Smooth muscle cell of the brain vasculature (primary cell): ENCODE results near the gene PPFIA4.
"Not testable (repeated sequence)": the region's sequence is repeated elsewhere in the genome, so short reads cannot be mapped to it uniquely, and the experiment has no call there.

Experiments used
- DNase-seq: peaks from one replicate; pipeline ENCODE4 v3.0.0-alpha.2; 2012; ENCODE audit warnings: low read depth, low spot score

PPFIA4 gene

DNA sequence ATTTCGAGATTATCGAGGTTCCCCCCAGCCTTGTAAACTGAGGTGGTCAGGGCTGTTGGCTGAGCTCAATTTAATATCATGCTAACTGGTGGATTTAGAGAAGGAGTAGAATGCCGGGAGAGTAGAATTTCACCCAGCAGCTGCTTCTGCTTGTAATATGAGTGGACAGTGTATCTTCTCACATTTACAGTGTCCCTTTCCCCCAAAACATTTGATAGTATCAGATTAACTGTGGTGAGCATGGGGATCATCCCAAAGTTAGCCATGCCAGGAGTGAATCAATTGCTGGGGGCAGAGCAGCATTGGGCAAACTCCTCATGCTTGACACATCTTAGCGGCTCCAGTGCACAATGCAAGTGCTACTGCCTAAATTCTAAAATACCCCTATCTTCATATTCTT lies 9.2 kb upstream of the PPFIA4 start:
- DNase-seq = no peak

DNA sequence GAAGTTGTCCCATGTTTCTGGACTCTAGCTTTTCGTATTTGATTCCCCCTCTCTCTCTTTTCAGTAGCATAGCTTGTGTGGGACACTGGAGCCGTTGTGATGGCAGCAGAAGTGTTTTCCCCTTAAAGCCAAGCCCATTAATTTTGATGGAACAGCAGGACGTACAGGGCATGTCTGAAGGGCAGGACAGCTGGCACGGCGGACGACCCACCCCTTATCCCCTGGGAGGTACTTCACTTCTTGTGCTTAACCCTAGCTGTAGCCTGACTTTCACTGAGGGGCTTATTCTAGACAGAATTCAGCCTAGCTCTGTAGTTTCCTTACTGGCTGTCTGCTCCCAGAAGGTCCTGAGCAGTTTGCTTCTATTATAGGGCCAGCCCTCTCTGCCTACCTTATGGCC lies 8.6 kb upstream of the PPFIA4 start:
- DNase-seq = no peak

DNA sequence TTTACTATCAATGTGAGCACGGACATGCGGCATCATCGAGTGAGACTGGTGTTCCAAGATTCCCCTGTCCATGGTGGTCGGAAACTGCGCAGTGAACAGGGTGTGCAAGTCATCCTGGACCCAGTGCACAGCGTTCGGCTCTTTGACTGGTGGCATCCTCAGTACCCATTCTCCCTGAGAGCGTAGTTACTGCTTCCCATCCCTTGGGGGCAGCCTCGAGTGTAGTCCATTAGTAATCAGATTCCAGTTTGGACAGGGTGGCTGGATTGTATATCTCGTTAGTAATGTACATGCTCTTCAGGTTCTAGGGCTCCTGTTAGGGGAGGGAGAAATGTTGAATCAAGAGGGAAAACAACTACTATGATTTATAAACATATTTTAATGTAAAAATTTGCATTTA lies 3.4 kb upstream of the PPFIA4 start:
- not testable (repeated sequence) for DNase-seq

DNA sequence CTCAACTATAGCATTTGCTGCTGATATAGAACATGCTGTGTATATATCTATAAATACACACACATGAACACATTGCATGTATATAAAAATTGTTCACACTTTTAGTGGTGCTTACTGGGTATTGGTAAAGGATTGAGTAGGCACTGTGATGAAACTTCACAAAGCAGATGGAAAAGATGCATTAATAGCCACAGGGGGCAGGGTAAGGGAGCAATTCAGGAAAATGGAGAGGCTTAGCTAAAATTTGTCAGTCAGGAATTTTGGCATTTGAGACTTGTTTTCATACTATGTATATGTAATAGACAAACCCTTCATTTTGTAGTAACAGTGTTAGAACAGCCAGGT lies 633 bp upstream of the PPFIA4 start:
- DNase-seq = no peak

GRCh38 chr1:203026666-203027663 lies 674 bp downstream of the PPFIA4 start:
- no peak for DNase-seq

GRCh38 chr1:203028067-203028783 lies 1.9 kb downstream of the PPFIA4 start:
- DNase-seq = no peak

DNA sequence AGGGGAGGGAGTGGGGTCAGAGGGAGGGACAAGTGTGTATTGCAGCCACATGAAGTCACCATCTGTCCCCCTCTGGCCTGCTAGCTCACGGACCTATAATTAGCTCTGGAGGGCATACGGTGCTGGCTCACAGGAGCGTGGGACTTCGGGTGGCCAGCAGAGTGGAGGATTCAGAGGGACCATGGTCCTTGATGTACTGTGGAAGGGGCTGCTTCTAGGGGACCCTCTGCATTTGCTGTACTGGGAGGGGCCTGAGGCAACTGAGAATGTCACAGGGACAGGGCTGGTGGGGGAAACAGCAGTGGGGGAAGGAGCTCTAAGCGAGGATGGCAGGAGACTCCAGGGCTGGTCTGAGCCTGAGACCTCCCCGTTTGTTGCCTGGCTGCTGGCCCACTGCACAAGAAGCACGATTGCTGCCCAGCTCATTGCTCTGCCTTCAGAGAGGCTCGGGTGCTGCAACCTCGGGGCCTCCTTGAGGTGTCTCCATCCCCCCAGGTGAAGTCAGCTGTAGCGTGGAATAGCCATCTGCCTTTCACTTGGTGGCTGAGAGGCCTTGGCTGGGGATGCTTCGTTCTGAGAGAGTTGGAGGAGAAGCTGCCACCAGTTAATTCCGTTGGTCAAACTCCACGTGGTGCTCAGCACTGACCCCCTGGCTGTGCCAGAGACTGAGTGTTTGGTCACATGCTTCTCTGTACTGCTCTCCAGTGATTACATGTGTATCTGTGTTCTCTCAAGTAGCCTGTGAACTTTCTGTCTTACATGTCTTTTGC lies 2.7 kb downstream of the PPFIA4 start:
- no peak for DNase-seq

- DNase-seq = no peak
Measured at GRCh38 chr1:203031467-203031866, 5.2 kb downstream of the PPFIA4 start.

DNA sequence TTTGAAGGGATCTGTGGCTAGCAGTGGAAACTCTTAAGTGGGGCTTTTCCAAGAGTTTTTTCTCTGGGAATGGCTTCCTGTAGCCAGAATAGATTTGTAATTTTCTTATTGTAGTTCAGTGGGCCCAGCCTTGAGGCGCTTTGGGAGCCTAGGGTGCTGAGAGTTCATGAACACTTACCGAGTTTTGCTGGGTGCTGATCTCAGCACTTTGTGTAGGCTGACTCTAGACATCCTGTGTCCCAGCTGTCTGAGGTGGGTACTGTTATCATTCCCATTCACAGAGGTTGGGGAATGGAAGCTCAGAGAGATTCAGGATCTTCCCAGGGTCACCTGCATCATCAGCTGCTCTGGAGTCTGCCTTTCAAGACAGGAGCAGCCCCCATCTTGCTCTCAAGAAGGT lies 7.0 kb downstream of the PPFIA4 start:
- DNase-seq = no peak

- DNase-seq = no peak
Measured at GRCh38 chr1:203033917-203034316, 7.6 kb downstream of the PPFIA4 start.

GRCh38 chr1:203034422-203035110 lies 8.3 kb downstream of the PPFIA4 start:
- DNase-seq = no peak

DNA sequence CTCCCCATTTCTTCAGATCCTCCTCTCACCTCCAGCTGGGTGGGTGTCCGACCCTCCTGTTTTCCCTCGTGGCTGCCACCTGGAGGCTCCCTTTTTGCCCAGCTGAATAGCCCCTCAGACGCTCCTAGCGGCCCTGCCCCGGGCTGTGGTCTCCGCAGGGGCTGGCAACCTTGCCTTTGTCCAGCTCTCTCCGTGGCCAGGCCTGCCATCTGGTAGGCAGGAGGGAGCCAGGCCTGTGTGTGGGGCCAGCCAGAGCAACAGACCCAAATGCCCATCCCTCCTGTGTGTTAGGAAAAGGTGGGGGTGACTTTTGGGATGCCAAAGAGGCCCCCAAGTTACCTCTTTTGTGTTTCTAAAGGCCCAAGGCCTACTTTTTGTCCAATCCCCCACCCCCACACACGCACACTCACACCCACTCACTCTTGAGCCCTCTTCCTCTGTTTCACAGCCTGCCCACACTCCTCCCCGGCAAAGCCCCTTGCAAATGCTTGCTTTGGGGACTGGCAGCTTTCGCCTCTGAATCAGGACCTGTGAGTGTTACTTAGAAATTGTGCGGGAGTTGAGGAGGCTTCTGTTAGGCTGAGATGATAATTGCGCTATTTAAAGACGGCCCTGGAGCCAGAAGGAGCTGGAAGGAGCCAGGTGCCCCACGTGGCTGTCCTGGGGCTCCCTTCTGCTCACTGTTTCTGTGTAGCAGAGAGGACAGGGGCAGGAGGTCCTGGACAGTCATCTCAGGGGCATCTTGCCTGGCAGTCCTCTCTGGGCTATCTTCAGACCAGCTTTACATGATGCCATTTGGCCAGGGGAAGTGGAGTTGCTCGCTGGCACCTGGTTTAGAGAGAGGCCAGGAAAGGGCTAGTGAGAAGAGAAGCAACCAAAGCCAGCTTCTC lies 9.1 kb downstream of the PPFIA4 start:
- no peak for DNase-seq

GRCh38 chr1:203036135-203036534 lies 9.8 kb downstream of the PPFIA4 start:
- no peak for DNase-seq

DNA sequence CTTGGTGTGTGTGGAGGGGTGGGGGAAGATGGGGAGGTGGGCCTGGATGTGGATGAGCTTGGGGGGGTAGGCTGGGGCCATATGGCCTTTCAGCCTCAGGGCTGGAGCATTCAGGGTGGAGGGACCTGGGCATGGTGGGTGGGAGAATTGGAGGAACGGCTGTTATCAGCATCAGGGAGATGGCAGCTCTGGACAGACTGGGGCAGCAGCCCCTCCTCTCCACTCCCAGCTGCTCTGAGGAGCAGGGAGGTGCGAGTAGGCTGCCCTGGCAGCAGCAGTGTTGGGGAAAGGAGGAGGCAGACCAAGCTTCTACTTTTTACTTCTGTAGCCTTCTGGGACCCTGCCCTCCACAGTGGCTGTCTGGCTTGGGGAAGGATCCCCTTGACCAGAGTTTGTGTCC lies 10.2 kb downstream of the PPFIA4 start:
- DNase-seq = no peak

DNA sequence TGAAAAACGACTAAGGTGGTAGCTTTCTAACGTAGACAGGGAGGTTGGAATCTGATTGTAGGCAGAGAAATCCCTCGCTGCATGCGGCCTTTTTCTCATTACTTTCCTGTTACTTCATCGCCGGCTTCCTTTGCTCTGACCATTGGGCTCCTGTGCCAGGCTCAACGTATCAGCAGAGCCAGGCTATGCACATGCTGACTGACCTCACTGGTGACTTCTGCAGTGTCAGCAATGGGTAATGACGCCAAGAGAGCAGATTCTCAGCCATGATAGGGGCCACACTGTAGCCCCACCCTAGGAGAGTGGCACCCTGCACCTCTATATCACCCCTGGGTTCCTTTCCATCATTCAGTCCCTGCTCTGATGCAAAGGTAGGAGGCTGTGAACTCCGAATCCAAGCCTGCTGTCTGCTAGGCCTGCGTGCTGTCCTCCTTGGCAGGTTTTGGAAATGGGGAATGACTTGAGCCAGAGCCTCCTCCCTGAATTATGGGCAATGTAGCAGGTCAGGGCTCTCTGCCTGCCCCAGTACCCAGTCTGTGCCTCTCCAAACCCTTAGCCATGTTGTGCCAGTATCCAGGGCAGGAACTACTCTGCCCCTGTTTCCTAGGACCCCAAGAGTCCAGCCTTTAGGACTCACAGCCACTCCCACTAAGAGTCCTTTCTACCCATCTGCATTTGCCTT lies 11.4 kb downstream of the PPFIA4 start:
- DNase-seq = no peak

GRCh38 chr1:203038217-203038741 lies 12.0 kb downstream of the PPFIA4 start:
- DNase-seq = no peak

GRCh38 chr1:203038891-203039608 lies 12.8 kb downstream of the PPFIA4 start:
- no peak for DNase-seq

DNA sequence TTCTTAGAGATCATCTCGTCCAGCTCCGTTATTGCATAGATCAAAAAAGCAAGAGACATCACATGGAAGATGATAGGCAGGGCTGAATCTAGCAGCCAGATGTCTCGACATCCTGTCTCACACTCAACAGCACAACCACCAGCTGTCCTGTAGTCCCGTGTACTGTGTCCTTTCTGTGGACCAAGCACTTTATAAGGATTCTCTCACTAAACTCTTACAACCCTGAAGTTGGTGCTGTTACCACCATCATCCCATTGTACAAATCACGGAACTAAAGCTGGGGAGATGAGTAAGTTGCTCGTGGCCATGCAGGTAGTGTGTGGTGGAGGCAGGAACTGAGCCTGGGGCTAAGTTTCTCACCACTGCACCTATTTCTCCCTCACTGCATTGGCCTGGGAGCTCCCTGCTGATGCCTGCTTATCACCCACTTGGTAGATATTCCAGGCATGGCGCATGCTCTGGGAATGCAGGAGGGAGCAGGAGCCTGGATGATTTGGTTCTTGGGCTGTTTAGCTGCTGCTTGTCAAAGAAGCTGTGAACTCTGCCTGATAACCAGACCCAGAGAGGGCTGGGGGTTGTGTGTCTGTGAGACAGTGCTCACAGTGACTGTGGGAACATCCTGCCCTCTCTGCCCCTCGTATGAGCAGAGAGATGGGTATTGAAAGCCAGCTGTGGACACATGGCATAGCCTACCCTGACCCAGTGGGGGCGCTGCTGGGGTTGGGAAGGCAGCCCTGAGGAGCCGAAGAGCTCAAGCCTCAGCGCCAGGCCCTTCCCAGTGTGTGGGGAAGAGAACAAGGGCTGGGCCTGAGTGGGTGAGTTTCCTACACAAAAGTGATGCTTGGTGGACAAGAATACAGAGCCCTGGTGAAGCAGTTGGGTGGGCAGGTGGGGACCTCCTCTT lies 13.6 kb downstream of the PPFIA4 start:
- no peak for DNase-seq
